ENCODE data around the gene MXD1.

The MXD1 gene

GRCh38 chr2:69979902-69980807 is 65.2 kb downstream of the MXD1 start:
- DNase-seq (ENCODE audit: low spot score) = no peak

DNA sequence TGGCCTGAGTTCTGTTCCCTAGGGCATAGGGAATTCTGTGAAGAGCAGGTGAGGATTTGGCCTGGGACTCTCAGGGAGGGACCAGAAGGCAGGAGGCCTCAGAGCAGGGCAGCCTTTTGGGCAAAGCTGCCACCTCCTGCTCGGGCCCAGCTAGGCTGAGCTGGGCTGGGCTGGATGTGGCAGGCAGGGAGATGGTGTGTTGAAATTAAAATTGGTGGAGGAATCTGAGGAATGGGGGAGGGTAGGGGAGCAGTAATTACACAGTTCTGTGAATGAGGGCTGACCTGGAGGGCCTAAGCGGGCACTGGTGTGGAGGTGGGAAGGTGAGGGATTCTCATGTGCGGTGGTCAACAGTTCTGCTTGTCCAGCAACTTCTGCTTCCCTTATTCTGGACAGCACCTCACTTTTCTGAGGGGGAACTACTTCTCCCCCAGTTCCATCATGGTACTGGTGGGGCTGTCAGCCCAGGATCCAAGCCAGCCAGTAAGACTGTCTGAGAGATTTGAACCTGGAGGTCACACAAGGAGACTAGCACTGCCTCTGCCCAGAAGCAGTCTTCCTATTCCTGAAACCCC is 68.6 kb downstream of the MXD1 start:
- DNase-seq (ENCODE audit: low spot score) = no peak

GRCh38 chr2:69985216-69985615 is 70.3 kb downstream of the MXD1 start:
- DNase-seq (ENCODE audit: low spot score) = no peak

DNA sequence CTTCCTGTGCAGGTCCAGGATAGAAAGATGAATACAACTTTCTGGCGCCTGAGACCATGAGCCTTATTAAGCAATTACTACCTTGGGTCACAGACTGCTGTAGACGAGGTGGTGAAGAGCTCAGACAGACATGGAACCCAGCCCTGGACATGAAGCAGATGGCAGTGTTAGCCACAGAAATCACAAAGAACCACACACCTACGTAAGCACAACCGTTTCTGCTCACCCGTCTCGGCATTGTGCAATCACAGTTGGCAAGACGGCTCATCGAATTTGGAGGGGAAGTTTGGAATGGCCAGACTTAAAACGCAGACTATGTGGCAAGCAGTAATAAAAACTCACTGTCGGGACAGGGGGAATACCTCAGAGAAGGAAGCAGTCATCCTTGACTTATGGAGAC is 70.8 kb downstream of the MXD1 start:
- no peak for DNase-seq (ENCODE audit: low spot score)

DNA sequence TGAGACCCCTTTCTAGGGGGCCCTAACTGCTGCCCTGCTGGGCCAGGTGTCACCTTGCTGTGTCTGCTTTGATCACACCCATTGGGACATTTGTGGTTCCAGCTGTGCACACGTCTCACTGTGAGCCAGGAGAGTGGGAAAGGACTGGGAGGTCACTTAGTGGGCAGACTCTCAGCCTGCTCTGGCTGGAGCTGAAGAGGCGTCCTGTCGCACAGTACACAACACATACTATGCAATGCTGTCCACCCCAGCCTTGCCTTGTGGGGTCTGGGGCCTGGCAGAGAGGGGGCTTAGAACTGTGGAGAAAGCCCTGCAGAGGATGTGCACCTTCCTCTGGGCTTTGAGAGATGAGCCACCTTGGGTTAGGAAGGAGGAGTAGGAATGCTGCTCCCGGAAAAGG is 71.8 kb downstream of the MXD1 start:
- no peak for DNase-seq (ENCODE audit: low spot score)

DNA sequence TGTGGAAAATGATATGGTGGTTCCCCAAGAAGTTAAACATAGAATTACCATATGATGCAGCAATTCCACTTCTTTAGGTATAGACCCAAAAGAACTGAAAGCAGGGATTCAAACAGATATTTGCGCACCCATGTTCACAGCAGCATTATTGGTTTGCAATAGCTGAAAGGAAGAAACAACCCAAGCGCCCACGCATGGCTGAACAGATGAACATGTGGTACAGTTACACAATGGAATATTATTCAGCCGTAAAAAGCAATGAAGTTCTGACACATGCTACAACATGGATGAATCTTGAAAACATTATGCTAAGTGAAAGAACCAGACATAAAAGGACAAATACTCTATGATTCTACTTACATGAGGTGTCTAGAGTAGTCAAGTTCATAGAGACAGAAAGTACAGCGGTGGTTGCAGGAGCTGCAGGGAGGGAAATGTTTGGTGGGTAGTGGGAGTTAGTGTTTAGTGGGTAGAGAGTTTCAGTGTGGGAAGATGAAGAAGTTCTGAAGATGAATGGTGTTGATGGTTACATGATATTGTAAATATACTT is 73.3 kb downstream of the MXD1 start:
- DNase-seq (ENCODE audit: low spot score) = no peak

DNA sequence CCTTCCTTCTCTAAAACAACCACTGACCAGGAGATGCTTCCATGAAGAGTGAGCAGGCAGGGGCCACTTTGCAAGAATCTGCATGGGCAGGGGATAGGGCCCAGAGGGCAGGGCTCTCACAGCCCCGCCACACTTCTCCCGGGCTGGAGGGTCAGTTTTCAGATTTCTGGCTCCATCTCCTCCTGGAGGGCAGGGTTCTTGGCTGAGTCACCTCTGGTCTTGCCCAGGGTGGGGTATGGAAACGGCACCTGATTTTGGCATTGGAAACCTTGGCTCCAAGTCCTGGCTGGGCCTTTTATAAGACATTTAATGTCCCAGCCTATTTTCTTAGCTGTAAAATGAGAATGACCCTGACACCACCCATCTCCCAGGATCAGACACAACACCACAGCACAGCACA is 74.1 kb downstream of the MXD1 start:
- no peak for DNase-seq (ENCODE audit: low spot score)

DNA sequence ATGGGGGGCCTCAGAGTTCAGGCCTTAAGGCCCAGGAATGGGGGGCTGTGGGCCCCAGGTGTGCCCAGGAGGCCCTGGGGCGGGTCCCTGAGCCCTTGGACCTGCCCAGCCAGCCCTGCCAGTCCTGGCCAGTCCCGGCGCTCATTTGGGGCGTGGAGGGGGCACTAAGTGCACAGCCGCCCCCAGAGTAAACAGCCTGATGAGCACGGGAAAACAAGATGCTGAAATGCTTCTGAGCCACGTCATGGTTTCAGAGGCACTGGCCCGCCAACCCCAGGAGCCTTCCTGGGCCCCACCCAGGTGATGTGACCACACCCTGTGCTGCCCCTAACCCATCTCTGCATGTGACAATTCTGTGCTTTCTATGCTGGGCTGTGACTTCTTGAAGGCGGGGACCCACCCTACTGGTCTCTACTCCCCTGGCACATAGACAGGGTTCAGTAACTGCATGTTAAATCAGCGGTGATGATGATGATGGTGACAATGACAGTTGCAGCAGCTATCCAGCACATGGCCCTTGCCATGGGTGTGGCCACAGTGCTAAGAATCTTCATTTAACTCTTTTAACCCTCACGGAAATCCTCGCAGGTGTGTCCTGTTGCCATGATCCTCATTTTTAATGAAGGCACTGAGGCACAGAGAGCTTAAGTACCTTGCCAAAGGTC is 74.7 kb downstream of the MXD1 start:
- DNase-seq (ENCODE audit: low spot score) = no peak

Data from left forelimb (tissue), 1 donor.